Activated CD8-positive, alpha-beta memory T cell treated with anti-CD3 and anti-CD28 coated beads, Interleukin-2, amount 50 U/mL, for 24 hours (primary cell): ENCODE data around the gene SIGLEC5.

Experiments
- DNase-seq: peaks from one replicate; pipeline ENCODE4 v3.0.0-alpha.2; 2020; ENCODE audit errors: extremely low read depth

The SIGLEC5 gene

GRCh38 chr19:51628153-51628939 lies 1.9 kb downstream of the SIGLEC5 start:
- DNase-seq: no peak

- no peak for DNase-seq
Measured at GRCh38 chr19:51627491-51628138, 2.6 kb downstream of the SIGLEC5 start.

- no peak for DNase-seq
Measured at GRCh38 chr19:51626675-51627074, 3.5 kb downstream of the SIGLEC5 start.

GRCh38 chr19:51621178-51621577 lies 9.0 kb downstream of the SIGLEC5 start:
- no peak for DNase-seq

- DNase-seq: no peak
Measured at GRCh38 chr19:51615991-51616390, 14.2 kb downstream of the SIGLEC5 start.

- DNase-seq: no peak
Measured at GRCh38 chr19:51614789-51615188, 15.4 kb downstream of the SIGLEC5 start.

GRCh38 chr19:51610576-51610975 lies 19.6 kb downstream of the SIGLEC5 start:
- no peak for DNase-seq

- DNase-seq: no peak
Measured at GRCh38 chr19:51607920-51608562, 22.2 kb downstream of the SIGLEC5 start.

GRCh38 chr19:51607077-51607476 lies 23.1 kb downstream of the SIGLEC5 start:
- no peak for DNase-seq

- no peak for DNase-seq
Measured at GRCh38 chr19:51602189-51602854, 27.9 kb downstream of the SIGLEC5 start.

GRCh38 chr19:51600940-51601580 lies 29.1 kb downstream of the SIGLEC5 start:
- DNase-seq: no peak

- no peak for DNase-seq
Measured at GRCh38 chr19:51599084-51599483, 31.1 kb downstream of the SIGLEC5 start.

- no peak for DNase-seq
Measured at GRCh38 chr19:51598159-51598915, 31.9 kb downstream of the SIGLEC5 start.

GRCh38 chr19:51595190-51596175 lies 34.7 kb downstream of the SIGLEC5 start:
- no peak for DNase-seq

GRCh38 chr19:51594774-51595109 lies 35.5 kb downstream of the SIGLEC5 start:
- DNase-seq: no peak

- DNase-seq: peak; percentile 90
Measured at GRCh38 chr19:51593969-51594773, 36.0 kb downstream of the SIGLEC5 start.

- DNase-seq: no peak
Measured at GRCh38 chr19:51593138-51593890, 36.9 kb downstream of the SIGLEC5 start.

- DNase-seq: no peak
Measured at GRCh38 chr19:51592521-51592920, 37.7 kb downstream of the SIGLEC5 start.
